Ishikawa (cell line): ENCODE results near the gene CALHM3.

Experiments used
- CEBPB ChIP-seq: IDR thresholded peaks from 2 replicates; pipeline ENCODE4 v1.6.1; 2012
- CREB1 ChIP-seq: IDR thresholded peaks from 2 replicates; pipeline ENCODE4 v1.6.1; 2012; ENCODE audit warnings: low read depth
- EGR1 ChIP-seq: IDR thresholded peaks from 2 replicates; pipeline ENCODE4 v1.6.1; 2012
- EP300 ChIP-seq: IDR thresholded peaks from 2 replicates; pipeline ENCODE4 v1.6.1; 2012; ENCODE audit warnings: borderline replicate concordance
- FOXM1 ChIP-seq: IDR thresholded peaks from 2 replicates; pipeline ENCODE4 v1.6.1; 2012; ENCODE audit warnings: low read depth, borderline replicate concordance
- NFIC ChIP-seq: IDR thresholded peaks from 2 replicates; pipeline ENCODE4 v1.6.1; 2012
- RAD21 ChIP-seq: IDR thresholded peaks from 2 replicates; pipeline ENCODE4 v1.6.1; 2012; ENCODE audit warnings: low read depth
- TAF1 ChIP-seq: IDR thresholded peaks from 2 replicates; pipeline ENCODE4 v1.6.1; 2012; ENCODE audit warnings: low read depth, mild to moderate bottlenecking
- TCF12 ChIP-seq: IDR thresholded peaks from 2 replicates; pipeline ENCODE4 v1.6.1; 2012; ENCODE audit warnings: low read depth
- TEAD4 ChIP-seq: IDR thresholded peaks from 2 replicates; pipeline ENCODE4 v1.6.1; 2012
- YY1 ChIP-seq: IDR thresholded peaks from 2 replicates; pipeline ENCODE4 v1.6.1; 2012; ENCODE audit warnings: low read depth
- ZBTB7A ChIP-seq: IDR thresholded peaks from 2 replicates; pipeline ENCODE4 v1.6.1; 2012; ENCODE audit warnings: low read depth
- TF ChIP-seq, protein P1 (sequence below): IDR thresholded peaks from 2 replicates; pipeline ENCODE4 v1.6.1; 2012
- TF ChIP-seq, protein P2 (sequence below): IDR thresholded peaks from 2 replicates; pipeline ENCODE4 v1.6.1; 2012
- TF ChIP-seq, protein P3 (sequence below): IDR thresholded peaks from 2 replicates; pipeline ENCODE4 v1.6.1; 2012; ENCODE audit warnings: low read depth, mild to moderate bottlenecking

The CALHM3 gene

DNA sequence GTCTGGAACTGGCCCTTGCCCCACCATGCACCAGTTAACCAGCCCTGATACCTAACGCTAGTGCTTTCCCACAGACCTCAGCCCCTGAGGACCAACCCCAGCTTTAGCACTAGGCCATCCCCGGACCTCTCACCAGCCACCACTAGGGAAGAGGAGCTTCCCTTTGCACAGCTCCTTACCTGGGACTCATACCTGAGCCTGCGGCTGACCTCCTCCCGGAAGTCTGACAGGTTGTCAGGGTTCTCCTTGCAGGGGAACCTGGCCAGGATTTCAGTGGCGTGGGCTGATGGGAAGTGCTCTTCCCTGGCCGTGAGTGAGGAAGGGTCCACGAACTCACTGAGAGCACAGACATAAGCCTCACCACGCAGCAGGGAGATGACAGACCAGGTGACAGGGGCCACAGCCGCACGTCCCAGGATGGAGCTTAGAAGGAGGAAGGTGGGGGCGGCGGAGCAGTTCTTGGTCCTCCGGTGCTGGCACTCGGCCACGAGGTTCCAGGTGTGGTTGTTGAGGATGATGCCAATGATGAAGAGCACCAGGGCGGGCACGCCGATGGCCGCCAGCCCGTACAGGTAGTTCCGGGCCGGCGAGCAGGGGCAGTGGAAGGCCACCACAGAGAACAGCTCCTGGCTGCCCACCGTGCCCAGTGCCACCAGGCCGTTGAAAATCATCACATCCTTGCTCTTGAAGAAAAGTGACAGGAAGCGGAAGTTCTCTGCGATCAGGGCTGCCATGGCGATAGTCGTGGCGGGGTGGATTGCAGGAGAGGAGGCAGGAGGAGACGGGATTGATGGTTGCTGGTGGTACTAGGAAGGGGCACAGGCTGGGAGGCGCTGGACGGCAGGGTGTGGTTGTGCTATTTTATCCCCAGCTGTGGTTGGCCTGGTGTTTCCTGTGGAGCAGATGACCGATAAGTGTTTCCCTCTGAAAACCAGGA is 29.6 kb downstream of the CALHM3 start:
- TF ChIP-seq EP300 (no peak), CREB1 (no peak), YY1 (no peak), RAD21 (no peak), FOXM1 (no peak), TAF1 (no peak)

DNA sequence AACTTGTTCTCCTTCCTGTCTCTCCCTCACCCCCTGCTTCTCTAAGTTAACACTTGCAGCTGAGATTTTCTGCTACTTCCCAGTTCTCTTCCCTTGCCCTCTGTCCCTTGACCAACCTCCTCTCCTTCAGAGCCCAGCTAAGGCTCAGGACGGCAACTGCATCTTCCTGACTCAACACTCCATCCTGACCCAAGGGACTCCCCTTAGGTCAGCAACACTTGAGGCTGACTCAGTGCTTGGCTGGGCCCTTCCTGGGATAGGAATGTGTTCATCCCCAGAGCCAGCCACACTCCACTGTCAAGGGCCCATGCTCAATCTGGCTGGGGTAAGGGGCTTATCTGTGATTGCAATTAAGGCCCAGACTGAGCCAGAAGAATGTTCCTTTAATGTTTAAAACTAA is 30.3 kb downstream of the CALHM3 start:
- TF ChIP-seq EP300 (no peak), TCF12 (no peak), RAD21 (no peak), TAF1 (no peak), FOXM1 (no peak), NFIC (no peak), EGR1 (no peak), TEAD4 (no peak), YY1 (no peak), CREB1 (no peak), ZBTB7A (no peak), CEBPB (no peak)
- TF ChIP-seq, protein P1, sequence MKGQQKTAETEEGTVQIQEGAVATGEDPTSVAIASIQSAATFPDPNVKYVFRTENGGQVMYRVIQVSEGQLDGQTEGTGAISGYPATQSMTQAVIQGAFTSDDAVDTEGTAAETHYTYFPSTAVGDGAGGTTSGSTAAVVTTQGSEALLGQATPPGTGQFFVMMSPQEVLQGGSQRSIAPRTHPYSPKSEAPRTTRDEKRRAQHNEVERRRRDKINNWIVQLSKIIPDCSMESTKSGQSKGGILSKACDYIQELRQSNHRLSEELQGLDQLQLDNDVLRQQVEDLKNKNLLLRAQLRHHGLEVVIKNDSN: no peak
- TF ChIP-seq, protein P2, sequence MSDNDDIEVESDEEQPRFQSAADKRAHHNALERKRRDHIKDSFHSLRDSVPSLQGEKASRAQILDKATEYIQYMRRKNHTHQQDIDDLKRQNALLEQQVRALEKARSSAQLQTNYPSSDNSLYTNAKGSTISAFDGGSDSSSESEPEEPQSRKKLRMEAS: no peak

DNA sequence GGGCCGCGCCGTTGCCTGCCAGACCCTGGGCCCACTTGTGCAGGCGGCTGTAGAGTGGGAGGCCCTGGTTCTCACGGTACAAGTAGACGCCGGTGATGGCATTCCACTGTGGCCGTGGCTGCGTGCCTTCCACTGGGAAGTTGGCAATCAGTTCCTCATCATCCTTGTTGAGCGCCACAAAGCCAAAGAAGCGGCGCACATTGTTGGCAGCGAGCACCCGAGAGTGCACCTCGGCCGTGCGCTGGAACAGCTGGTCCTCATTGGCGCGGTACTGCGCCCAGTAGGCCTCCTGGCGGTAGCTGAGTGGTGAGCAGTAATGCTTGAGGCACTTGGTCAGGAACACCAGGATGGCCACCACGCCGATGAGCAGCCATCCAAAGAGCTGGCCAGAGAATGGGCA is 31.9 kb downstream of the CALHM3 start:
- TF ChIP-seq TCF12: no peak
- TF ChIP-seq CREB1: no peak
- no peak for TF ChIP-seq EP300
- no peak for TF ChIP-seq YY1
- TF ChIP-seq, protein P3, sequence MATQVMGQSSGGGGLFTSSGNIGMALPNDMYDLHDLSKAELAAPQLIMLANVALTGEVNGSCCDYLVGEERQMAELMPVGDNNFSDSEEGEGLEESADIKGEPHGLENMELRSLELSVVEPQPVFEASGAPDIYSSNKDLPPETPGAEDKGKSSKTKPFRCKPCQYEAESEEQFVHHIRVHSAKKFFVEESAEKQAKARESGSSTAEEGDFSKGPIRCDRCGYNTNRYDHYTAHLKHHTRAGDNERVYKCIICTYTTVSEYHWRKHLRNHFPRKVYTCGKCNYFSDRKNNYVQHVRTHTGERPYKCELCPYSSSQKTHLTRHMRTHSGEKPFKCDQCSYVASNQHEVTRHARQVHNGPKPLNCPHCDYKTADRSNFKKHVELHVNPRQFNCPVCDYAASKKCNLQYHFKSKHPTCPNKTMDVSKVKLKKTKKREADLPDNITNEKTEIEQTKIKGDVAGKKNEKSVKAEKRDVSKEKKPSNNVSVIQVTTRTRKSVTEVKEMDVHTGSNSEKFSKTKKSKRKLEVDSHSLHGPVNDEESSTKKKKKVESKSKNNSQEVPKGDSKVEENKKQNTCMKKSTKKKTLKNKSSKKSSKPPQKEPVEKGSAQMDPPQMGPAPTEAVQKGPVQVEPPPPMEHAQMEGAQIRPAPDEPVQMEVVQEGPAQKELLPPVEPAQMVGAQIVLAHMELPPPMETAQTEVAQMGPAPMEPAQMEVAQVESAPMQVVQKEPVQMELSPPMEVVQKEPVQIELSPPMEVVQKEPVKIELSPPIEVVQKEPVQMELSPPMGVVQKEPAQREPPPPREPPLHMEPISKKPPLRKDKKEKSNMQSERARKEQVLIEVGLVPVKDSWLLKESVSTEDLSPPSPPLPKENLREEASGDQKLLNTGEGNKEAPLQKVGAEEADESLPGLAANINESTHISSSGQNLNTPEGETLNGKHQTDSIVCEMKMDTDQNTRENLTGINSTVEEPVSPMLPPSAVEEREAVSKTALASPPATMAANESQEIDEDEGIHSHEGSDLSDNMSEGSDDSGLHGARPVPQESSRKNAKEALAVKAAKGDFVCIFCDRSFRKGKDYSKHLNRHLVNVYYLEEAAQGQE: no peak

DNA sequence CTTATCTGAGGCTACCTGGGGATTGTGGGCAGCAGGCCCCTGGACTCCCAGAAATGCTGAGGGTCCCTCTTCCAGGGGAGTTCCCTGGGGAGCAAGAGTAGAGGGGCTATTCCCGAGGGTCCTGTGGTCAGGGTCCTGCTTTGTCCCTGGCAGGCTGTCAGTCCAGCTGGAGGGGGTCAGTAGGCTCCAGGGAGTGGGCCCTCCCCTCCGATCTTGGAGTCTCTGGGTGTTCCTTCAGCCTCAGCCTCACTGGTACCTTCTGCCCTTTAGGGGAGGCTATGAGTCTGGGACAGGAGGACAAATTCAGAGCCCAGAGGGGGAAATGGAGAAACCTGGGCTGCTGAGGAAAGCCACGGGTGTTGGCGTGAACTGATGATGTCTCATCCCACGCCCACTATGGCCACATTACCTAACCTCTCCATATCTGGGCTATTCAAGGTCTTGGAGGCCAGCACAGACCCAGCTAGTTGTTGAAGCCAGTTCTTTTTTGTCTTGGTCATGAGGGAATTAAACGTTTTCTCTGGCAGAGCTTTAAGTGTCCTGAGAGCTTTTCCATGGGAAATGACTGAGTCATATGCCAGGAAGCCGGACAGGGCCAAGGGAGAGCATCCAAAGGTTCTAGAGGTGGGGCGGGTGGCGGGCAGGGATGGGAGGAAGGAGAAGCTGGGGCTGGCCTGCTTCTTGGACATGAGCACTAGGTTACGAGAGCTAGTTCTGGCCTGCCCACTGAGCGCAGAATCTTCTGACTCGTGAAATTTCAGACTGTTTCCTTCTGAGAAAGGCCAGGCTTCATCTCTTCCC is 33.1 kb downstream of the CALHM3 start:
- TF ChIP-seq EP300: no peak
- TF ChIP-seq FOXM1: no peak
- no peak for TF ChIP-seq CREB1
- TF ChIP-seq TAF1: no peak
- no peak for TF ChIP-seq TCF12
- no peak for TF ChIP-seq ZBTB7A
- no peak for TF ChIP-seq RAD21
- TF ChIP-seq YY1: no peak
- TF ChIP-seq NFIC: no peak
- no peak for TF ChIP-seq CEBPB
- TF ChIP-seq TEAD4: no peak

DNA sequence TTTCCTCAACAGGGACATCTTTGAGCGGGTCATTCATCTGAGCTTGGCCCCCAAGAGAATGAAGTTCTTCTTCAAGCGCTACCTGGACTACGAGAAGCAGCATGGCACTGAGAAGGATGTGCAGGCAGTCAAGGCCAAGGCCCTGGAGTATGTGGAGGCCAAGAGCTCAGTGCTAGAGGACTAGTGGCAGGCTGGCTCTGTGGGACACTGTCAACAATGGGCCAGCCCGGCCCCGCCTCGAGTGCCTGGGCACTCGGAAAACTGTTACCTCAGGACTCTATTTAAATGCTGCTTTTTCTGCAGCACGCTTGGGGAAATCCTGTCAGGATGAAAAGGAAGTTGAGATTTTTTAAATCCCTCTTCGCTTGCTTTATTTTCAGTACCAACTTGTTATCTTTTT is 33.7 kb downstream of the CALHM3 start:
- TF ChIP-seq EGR1 (no peak), ZBTB7A (no peak), TAF1 (no peak), CEBPB (no peak), RAD21 (no peak), CREB1 (no peak), FOXM1 (no peak), TEAD4 (no peak), EP300 (no peak), YY1 (no peak), TCF12 (no peak), NFIC (no peak)
- TF ChIP-seq, protein P3: no peak
- TF ChIP-seq, protein P2: no peak
- TF ChIP-seq, protein P1: no peak
